A673 (cell line): Measurements from ENCODE around the gene GMDS. TPM values are rescaled to one million over a fixed set of nuclear protein-coding genes. Genes with fewer than 3 reads are reported as not detected.

Source experiments
- BruUV-seq: library from RNA; stranded (reverse); fragments of 400-500 nt; replicated peaks from 2 replicates; lab custom pipeline; 2021; lab: Mats Ljungman, UMichigan
- CTCF ChIA-PET: fragments of 300-600 bp; sonication (Branson Sonifier 250); formaldehyde crosslinking; loops from one replicate; lab custom pipeline; 2022; ENCODE audit warnings: antibody characterized with exemption; lab: Charles Lee
- POLR2A ChIA-PET: fragments of 300-600 bp; sonication (Branson Sonifier 250); formaldehyde crosslinking; loops from one replicate; lab custom pipeline; 2022; ENCODE audit warnings: antibody characterized with exemption; ENCODE audit not compliant: low non-redundant PET; lab: Charles Lee
- DNase-seq: peaks from one replicate; pipeline ENCODE4 v3.0.0-alpha.2; 2015; ENCODE audit warnings: low spot score
- H3K27ac ChIP-seq: fragments of 200-600 bp; sonication (generic); 2 replicates; pipeline ENCODE4 v1.5.1; 2016; ENCODE audit warnings: mixed run types, low read depth, mild to moderate bottlenecking, mixed read lengths, antibody characterized with exemption, low read length; ENCODE audit not compliant: poor library complexity, severe bottlenecking
- H3K27me3 ChIP-seq: fragments of 200-600 bp; sonication (generic); replicated peaks from 2 replicates; pipeline ENCODE4 v1.6.1; 2017; ENCODE audit warnings: mixed run types, low read depth, mild to moderate bottlenecking, mixed read lengths, antibody characterized with exemption, low read length; ENCODE audit not compliant: insufficient read depth, poor library complexity
- H3K36me3 ChIP-seq: fragments of 200-600 bp; sonication (generic); 2 replicates; pipeline ENCODE4 v1.6.1; 2016; ENCODE audit warnings: mixed run types, mild to moderate bottlenecking, mixed read lengths, antibody characterized with exemption, low read length; ENCODE audit not compliant: insufficient read depth, poor library complexity, severe bottlenecking
- H3K4me1 ChIP-seq: fragments of 200-600 bp; sonication (generic); 2 replicates; pipeline ENCODE4 v1.6.1; 2017; ENCODE audit warnings: mixed run types, mild to moderate bottlenecking, mixed read lengths, antibody characterized with exemption, low read length; ENCODE audit not compliant: insufficient read depth, poor library complexity, severe bottlenecking
- H3K4me3 ChIP-seq: fragments of 200-600 bp; sonication (generic); 2 replicates; pipeline ENCODE4 v1.5.1; 2016; ENCODE audit warnings: low read depth, mixed run types, mild to moderate bottlenecking, mixed read lengths, low read length; ENCODE audit not compliant: poor library complexity, severe bottlenecking
- H3K9me3 ChIP-seq: fragments of 200-600 bp; sonication (generic); 2 replicates; pipeline ENCODE4 v1.6.1; 2016; ENCODE audit warnings: mixed run types, low read depth, mild to moderate bottlenecking, mixed read lengths, antibody characterized with exemption, low read length; ENCODE audit not compliant: poor library complexity, severe bottlenecking
- CTCF ChIP-seq: fragments of 300-800, 200-600 bp; sonication (generic); conservative IDR thresholded peaks from 2 replicates; pipeline ENCODE4 v1.5.1; 2017; ENCODE audit warnings: low read depth, mild to moderate bottlenecking, antibody characterized with exemption, low read length, moderate library complexity, mixed read lengths
- EZH2 ChIP-seq: fragments of 200-600 bp; sonication (generic); IDR thresholded peaks from 2 replicates; pipeline ENCODE4 v1.6.1; 2017; ENCODE audit warnings: borderline replicate concordance, low read depth, mild to moderate bottlenecking, mixed read lengths, antibody characterized with exemption, low read length; ENCODE audit not compliant: poor library complexity, severe bottlenecking
- intact Hi-C: fragments of 100-400 bp; cut with micrococcal nuclease; formaldehyde crosslinking; loops from one replicate; pipeline ENCODE4 v1.10.0; 2022; ENCODE audit not compliant: unreplicated experiment
- total RNA-seq: library from RNA; stranded (reverse); gene quantifications from 2 replicates; pipeline ENCODE4 v1.2.3, GENCODE V29; 2021

The GMDS gene
- total RNA-seq, 1 experiment from 2014 or later: 15.2 TPM

- POLR2A ChIA-PET: no interaction called here
- no TSS peak for BruUV-seq
- intact Hi-C loops: loop anchor here (5.0 kb wide), 2 partner anchors 848 to 1148 kb away; no protein-coding TSS in a partner anchor
- Histone ChIP-seq H3K27ac (no peak overlapping the region), H3K9me3 (no peaks in the 10 kb centered on the region), H3K4me1 (peaks cover 3% of the 10 kb centered on the region), H3K27me3 (peaks cover 15% of the 10 kb centered on the region), H3K36me3 (no peaks in the 10 kb centered on the region), H3K4me3 (no peak overlapping the region)
- TF ChIP-seq CTCF (no peak), EZH2 (no peak)
- no peak for DNase-seq
- CTCF ChIA-PET: no interaction called here
These were observed 645.9 kb downstream of the GMDS start for GRCh38 chr6:1599469-1599868.

DNA sequence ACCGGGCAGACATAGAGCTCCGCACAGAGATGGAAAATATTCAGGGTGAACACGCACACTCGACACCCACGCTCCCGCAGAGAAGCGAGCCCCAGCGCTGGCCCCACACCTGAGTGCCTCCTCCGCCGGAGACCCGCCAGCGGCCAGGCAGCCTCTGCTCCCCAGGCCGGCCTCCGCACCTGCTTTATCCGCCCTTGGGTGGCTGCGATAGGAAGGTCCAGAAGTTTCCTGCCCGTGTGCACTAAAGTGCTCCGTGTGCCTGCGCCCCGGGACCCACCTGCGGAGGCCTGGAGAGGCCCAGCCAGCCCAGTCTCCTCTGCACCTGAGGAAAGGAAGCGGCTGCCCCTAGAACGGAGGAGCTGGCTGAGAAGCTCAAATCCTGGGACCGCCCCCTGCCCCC, 646.5 kb downstream of the GMDS start:
- H3K27ac ChIP-seq: no peak overlapping the region
- POLR2A ChIA-PET: no interaction called here
- intact Hi-C loops: loop anchor here (5.0 kb wide), 2 partner anchors 848 to 1148 kb away; no protein-coding TSS in a partner anchor
- no peaks in the 10 kb centered on the region for H3K9me3 ChIP-seq
- peaks cover 21% of the 10 kb centered on the region for H3K27me3 ChIP-seq
- CTCF ChIA-PET: no interaction called here
- peaks cover 3% of the 10 kb centered on the region for H3K4me1 ChIP-seq
- BruUV-seq: no TSS peak
- no peak for DNase-seq
- no peaks in the 10 kb centered on the region for H3K36me3 ChIP-seq
- TF ChIP-seq CTCF: no peak
- no peak for TF ChIP-seq EZH2
- no peak overlapping the region for H3K4me3 ChIP-seq

DNA sequence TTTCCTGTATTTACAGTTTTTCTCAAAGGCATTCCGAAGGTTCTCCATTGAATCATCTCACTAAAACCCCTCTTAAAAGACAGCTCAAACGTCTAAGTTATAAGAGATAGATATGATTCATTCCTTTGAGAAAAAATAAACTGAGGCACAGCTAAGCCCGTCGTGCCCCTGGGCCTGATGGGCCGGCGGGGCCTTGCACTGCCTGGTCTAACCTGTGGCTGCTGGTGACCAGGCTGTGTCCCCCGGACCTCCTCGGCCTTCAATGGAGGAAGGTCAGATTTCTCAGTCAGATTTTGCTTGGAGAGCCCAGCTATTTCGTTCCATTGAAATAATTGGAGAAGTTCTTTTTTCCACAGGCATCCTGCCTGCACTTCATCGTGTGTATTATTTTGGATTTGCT, 647.0 kb downstream of the GMDS start:
- ChIA-PET POLR2A (interaction anchor here (0.5 to 0.6 kb wide), 2 partner anchors 331 to 902 kb away, joined by 3 to 4 read pairs; no protein-coding TSS in a partner anchor), CTCF (no interaction called here)
- Histone ChIP-seq H3K27ac (no peak overlapping the region), H3K4me1 (peaks cover 3% of the 10 kb centered on the region), H3K36me3 (no peaks in the 10 kb centered on the region), H3K4me3 (no peak overlapping the region), H3K27me3 (peaks cover 26% of the 10 kb centered on the region), H3K9me3 (no peaks in the 10 kb centered on the region)
- no peak for DNase-seq
- intact Hi-C loops: loop anchor here (5.0 kb wide), 2 partner anchors 849 to 1149 kb away; no protein-coding TSS in a partner anchor
- BruUV-seq: no TSS peak
- TF ChIP-seq CTCF (no peak), EZH2 (no peak)
